Prostate gland (tissue), 2 donors: Measurements from ENCODE around the gene ITM2B.

Experiments
- POLR2A ChIP-seq: fragments of 450-650 bp; IDR thresholded peaks from one replicate; pipeline ENCODE4 v1.6.1; 2016; ENCODE audit warnings: antibody characterized with exemption, mild to moderate bottlenecking
- TF ChIP-seq, protein P1 (sequence below), 4 experiments: fragments of 200-600 bp in 2 of 4; fragments of 450-650 bp in 2 of 4; sonication (generic) in 2 of 4; IDR thresholded peaks; 1 replicate in 3 of 4; 2 replicates in 1 of 4; pipeline ENCODE4 v1.5.1; 2016 to 2019; ENCODE audit warnings: antibody characterized with exemption in 4 of 4, mild to moderate bottlenecking in 2 of 4, moderate library complexity in 2 of 4

DNA sequence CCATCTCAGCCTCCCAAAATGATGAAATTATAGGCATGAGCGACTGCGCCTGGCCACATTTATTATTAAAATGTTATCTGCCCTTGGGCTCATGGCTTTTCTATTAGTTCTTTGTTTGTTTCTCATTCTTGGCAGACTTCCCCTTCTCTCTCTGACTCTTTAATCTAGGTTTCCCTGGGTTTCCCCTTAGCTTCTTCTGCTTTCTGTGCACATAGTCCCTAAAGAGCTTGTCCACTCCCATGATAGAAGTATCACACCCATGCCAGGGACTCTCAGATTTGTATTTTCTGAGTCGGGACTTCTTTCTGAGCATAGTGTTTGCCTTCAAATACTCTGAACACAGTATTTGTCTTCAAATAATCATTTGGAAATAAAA is 38.6 kb upstream of the ITM2B start:
- TF ChIP-seq, protein P1, sequence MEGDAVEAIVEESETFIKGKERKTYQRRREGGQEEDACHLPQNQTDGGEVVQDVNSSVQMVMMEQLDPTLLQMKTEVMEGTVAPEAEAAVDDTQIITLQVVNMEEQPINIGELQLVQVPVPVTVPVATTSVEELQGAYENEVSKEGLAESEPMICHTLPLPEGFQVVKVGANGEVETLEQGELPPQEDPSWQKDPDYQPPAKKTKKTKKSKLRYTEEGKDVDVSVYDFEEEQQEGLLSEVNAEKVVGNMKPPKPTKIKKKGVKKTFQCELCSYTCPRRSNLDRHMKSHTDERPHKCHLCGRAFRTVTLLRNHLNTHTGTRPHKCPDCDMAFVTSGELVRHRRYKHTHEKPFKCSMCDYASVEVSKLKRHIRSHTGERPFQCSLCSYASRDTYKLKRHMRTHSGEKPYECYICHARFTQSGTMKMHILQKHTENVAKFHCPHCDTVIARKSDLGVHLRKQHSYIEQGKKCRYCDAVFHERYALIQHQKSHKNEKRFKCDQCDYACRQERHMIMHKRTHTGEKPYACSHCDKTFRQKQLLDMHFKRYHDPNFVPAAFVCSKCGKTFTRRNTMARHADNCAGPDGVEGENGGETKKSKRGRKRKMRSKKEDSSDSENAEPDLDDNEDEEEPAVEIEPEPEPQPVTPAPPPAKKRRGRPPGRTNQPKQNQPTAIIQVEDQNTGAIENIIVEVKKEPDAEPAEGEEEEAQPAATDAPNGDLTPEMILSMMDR (IDR thresholded peaks at IDR 0.05), result no peak
- TF ChIP-seq POLR2A, result no peak
